Activated CD8-positive, alpha-beta memory T cell treated with anti-CD3 and anti-CD28 coated beads for 48 hours (primary cell): ENCODE results near the gene TNFRSF14.

Source experiments
- DNase-seq, 3 experiments: peaks; one replicate each; pipeline ENCODE4 v3.0.0-alpha.2; 2020; ENCODE audit warnings: low read depth in 2 of 3, low spot score in 2 of 3

TNFRSF14 gene

DNA sequence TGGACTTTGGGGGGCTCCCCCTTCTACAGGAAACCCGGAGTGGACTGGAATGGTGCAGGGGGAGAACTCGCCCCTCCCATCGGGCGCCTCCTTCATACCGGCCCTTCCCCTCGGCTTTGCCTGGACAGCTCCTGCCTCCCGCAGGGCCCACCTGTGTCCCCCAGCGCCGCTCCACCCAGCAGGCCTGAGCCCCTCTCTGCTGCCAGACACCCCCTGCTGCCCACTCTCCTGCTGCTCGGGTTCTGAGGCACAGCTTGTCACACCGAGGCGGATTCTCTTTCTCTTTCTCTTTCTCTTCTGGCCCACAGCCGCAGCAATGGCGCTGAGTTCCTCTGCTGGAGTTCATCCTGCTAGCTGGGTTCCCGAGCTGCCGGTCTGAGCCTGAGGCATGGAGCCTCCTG lies at the start of gene TNFRSF14:
TNFRSF14 (plus strand) TSS at position 95 of the 401 bp plus-strand sequence; CDS start at position 389, 294 bp downstream.
- peak in 2 of 3 experiments; percentile 53 for DNase-seq

DNA sequence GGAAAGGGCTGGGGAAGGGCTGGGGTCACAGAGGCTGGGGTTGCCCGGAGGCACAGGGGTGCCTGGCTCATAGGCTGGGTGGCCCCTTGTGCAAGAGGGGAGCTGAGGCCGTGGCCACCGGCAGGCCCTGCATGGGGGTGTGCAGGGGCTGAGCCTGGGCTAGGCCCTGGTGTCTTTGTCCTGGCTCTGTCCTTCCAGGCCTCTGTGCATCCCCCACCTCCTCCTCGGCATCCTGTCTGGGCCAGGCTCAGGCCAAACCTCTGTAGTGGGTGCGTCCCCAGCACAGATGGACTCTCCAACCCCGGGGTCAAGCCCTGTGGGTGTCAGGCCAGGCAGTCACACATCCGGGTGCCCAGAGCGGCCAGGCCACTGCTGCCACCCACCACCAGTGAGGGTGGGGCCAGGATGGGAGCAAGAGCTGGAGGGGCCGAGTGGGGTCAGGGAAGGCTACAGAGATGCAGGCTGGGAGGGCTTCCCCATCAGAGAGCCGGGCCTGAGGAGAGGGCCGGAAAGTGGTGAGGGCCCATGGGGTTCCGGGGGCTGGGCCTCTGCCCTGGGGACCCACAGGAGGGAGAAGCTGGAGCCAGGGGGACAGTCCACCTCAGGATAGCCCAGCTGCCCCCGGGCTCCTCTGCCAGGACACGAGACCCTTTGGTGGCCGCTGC lies 49.1 kb upstream of the TNFRSF14 start:
- no peak for DNase-seq

DNA sequence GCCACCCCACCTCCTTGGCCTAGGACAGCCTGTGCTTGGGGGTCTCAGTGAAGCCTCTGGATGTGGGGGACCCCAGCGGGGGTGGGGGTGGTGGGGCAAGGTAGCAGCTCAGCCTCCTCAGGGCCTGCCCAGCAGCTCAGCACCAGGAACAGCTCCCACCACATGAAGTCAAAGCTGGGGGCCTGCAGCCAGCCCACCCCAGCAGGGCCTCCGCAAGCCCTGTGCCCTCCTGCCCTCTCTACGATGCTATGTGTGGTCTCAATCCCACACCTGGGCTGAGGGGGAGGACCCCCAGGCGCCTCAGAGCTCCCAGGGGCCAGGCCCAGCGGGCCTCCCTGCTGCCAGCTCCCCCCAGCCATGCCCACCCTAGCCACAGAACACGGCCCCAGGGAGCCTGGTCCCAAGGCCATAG lies 48.4 kb upstream of the TNFRSF14 start:
- DNase-seq, result no peak

DNA sequence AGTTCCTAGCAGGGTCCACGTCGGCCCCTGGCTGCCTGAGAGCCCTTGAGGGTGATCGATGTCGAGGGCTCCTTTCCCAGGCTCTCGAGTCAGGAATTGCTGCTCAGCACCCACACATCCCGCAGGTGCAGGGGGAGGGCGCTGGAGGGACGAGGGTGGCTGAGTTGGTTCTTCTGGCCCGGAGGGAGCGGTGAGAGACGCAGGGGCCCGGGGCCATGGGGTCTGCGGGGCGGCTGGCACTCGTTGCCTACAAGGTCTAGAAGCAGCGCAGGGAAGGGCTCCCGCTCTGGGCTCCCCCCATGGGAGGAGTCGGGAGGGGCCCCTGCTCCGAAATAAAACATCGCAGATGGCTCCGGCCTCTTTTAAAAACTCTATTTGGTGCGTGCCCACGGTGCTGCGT lies 48.0 kb upstream of the TNFRSF14 start:
- DNase-seq, result no peak

DNA sequence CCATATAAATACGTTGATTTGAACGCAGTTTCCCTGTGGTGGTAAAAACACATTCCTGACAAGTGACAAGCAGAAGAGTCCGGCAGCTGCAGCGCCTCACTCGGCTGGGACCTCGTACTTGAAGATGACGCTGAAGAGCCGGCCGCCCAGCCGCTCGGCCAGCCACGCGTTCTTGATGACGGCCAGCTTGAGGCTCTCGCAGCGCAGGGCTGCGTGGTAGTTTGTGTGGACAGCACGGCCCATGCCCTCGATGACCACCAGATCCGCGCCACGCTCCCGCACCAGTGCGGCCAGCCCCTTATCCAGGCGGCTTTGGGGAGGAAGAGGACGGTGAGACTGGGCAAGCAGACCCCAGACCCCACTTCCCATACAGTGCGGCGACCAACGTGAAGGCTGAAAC lies 47.4 kb upstream of the TNFRSF14 start:
- no peak for DNase-seq

DNA sequence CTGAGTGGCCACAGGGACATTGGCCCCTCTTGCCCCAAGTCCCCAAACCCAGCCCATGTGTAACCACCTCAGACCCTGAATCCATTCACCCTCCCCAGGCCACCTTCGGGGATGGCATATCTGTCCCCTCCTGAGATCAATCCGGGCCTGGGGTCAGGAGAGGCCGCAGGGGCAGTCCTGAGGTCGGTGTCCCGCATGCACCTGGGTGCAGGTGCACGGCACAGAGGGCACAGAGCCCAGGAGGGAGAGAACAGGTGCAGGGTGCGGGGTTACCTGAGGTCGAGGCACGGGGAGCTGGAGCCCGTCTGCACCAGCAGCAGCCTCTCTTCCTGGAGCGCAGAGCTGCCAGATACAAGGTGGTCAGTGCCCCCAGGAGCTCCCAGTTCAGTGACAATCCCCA lies 46.6 kb upstream of the TNFRSF14 start:
- no peak for DNase-seq

DNA sequence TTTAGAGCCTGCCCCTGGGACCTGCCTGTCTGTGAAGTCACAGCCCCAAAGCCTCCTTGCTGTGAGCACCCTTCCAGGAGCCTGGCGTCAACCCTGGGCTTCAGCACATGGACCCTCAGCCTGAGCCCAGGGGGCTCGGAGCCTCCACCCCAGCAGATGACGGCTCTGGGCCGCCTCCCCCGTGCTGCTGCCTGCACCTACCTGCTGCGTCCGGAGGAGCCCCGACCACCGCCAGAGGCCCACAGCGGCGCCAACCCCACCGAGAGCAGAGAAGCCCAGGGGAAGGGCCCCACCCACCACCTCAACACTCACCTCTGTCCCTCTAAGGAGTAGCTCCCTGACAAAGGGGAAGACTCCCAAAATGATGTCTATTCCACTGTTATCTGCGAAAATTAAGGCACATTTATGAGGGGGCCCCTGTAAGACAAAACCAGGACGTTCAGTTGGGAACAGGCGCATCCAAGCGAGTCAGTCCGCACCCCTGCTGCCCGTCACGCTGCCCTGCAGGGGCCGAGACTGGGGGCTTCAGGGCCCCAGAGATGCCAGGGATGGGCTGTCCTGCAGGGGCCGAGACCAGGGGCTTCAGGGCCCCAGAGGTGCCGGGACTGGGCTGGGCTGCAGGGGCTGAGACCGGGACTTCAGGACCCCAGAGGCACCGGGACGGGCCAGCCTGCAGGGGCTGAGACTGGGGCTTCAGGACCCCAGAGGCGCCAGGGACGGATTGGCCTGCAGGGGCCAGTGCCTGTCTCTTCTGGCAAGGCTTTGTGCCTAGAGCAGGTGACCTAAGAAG lies 45.6 kb upstream of the TNFRSF14 start:
- DNase-seq, result no peak

DNA sequence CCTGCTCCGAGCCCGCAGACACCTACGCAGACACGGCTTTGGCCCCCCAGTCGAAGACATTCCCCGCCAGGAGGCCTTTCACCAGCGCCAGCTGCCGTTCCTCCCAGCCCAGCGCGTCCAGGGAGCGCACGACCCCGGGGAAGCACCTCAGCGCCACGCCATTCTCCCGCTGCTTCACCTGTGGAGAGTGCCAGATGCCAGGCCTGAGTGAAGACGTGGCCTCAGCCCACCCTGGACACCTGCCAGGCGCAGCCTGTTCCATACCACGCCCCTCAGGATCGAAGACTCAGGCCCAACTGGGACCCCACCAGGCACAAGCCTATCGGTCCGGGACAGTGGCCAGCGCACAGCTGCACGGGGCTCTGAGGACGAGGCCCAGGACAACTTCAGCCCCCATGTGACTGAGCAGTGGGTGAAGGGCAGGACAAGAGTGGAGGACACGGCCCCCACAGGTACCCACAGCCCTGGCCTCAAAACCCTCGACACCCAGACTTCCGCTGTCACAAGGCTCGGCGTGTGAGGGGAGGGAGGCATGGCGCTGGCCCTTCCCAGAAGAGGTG lies 43.2 kb upstream of the TNFRSF14 start:
- DNase-seq, result no peak

DNA sequence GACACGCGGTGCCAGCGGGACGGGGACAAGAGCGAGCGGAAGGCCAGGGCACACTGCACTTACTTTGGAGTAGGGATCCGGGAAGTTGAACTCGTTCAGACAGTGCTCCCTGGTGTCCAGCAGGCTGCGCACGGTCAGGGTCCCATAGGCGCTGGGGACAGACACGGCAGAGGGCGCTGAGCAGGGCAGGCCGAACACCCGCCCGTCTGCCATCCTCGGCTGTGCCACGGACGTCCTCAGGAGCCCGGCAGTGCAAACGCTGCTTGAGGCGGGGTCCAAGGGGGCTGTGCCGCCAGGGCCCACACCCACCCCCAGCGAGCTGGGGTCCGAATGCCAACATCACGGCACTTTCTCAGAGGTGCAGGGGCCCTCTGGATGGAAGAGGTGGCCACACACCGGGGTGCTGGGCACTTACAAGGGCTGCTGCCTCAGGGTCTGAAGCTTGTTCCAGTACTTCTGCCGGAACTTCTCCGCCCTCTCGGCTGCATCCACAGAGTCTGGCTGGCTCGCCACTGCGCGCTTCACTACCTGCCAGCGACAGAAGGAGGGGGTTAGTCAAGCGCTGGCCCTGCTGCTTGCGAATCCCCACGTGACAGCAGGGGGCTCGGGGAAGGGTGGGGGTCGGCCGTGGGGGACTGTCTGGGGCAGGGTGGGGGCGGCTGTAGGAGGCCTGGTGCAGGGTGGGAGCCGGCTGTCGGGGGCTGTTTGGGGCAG lies 42.1 kb upstream of the TNFRSF14 start:
- DNase-seq, result no peak

DNA sequence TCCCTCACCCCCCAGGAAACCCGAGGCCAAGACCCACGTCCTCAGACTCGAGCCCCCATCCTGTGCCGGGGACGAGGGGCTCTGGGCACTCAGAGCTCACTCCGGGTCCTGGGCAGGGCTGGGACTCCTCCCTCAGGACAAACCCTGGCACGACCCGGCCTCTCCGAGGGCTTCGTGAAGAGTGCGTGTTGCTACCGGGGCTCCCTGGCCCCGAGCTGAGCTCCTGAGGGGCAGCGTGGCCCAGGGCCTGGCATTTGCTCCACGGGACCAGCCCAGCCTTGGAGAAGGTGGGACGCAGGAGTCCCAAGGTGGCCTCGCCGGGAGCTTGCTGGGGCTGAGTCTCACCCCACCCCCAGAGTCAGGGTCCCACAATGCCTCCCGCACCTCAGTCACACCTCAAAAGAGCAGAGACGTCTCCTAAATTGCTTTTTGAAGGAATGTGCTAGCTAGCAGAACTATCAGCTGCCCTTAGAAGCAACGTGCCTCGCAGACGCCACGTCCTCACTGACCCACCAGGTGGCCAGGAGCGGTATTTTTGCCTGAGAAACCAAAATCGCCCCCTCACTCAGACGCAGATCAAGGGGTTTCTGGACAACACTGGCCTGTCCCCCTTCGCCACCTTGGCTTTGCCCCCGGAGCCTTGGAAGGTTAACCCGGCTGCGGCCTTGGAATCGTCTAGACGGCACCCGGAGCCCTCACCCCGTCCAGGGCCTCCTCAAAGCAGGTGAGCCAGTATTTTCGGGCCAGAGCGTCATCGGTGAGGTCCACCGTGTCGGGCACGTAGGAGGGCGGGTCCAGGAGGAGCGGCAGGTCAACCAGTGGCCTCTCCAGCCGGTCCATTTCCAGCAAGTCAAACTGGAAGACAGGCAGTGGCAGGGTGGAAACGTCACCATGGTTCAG lies 41.1 kb upstream of the TNFRSF14 start:
- DNase-seq, result no peak

DNA sequence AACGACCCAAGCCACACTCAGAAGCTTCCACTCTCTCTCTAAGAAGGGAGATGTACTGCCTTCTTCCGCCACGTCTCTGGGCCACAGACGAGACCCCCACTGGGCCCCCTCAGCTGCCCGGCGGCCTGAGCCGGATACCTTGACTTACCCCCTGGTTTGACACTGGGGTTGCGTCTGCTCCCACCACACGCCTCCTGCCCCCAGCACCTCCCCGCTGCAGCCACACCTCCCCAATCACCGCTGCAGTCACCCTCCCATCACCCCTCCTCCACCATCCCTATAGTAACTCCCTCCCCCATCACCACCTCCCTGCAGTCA lies 40.4 kb upstream of the TNFRSF14 start:
- DNase-seq, result no peak

DNA sequence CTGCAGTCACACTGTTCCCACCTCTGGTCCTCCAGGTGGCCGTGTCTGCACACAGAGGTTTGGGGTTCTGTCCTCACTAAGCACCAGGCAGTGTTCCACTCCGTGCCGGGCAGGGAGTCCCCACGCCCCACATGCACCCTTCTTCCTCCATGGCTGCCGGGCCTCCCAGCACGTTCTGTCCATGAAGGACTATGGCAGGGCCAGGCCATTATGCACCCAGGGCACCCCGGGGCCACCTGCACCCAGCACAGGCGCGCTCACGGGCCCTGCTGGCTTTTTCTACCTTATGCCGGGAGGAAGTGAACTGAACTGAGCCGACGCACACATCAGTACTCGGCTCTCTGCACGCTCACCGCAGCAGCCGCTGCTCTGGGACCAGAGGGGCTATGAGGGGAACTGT lies 40.0 kb upstream of the TNFRSF14 start:
- DNase-seq, result no peak

DNA sequence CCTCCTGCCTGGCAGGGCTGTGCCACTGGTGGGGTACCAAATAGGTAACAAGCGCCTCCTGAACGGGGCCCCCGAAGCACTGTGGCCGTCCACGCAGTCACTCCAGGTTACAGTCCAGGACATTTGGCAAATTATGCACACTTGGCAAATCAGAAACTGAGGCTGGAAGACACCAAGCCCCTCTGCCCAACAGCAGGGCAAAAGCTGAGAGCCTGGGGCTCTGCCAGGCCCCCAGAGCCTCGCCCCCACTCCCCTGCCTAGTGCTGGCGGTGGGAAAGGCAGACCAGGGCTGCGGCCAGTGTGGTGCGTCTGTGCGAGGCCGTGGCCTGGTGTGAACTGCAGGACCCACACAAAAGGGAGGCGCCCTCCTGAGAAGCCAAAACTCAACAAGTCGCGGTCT lies 39.2 kb upstream of the TNFRSF14 start:
- DNase-seq, result no peak

DNA sequence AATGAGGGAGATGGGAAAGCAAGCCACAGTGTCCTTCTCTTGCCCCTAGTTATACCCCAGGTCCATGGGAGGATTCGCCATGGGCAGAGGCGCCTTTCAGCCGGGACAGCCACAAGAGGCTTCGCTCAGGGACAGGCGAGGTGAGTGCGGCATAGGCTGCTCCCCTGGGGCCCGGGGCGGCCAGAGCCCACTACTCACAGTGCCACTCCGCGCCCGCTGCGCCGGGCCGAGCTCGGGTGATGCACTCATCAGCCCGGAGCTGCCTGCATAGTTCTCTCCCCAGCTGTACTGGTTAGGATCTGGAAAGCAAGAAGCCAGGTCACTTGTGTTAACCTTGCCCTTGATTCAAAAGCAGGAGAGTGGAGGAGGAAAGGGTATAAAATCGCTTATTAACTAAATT lies 38.2 kb upstream of the TNFRSF14 start:
- DNase-seq, result no peak

DNA sequence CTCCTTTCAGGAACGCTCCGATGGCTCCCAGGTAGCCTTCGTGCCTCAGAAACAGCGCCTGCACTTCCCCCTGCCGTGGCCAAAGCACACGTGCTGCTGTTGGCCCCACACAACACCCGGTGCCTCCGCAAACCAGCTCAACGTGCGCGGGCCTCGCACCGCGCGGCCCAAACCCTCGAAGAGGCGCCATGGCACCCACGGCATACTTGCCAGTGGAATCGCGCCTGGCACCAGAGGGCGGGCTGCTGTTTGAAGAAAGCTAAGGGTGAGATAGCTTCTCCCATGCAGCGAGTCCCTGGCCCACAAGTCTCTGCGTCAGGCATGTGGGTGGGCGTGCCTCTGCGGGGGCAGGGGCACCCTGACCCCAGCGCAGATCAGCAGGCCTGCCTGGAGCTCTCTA lies 37.6 kb upstream of the TNFRSF14 start:
- DNase-seq, result no peak

DNA sequence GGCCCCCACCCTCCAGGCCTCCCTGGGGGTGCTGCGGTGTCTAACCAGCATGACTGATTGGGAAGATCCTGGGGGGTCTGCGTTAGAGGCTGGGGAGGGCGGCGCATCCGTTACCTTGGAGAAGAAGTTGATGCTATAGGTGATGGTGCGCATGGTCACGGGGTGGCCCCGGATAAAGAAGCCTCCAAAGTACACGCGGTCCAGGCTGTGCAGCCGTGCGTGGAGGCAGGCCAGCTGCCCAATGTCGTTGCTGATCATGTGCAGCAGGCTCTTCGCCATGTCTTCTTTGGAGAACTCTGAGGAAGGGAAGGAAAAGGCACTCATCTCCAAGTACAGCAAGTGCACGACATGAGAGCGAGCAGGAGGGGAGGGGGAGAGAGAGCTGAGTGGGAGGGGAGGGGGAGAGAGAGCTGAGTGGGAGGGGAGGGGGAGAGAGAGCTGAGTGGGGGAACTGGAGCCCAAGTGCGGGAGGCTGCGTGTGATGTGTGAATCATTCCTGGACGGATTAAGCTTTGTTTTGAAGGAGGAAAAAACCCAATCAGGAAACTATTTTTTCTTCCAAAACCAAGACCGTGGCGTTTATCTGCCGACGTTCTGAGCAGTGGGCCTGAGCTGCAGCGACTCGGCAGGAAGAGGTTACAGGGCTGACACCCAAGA lies 37.0 kb upstream of the TNFRSF14 start:
- DNase-seq, result no peak

DNA sequence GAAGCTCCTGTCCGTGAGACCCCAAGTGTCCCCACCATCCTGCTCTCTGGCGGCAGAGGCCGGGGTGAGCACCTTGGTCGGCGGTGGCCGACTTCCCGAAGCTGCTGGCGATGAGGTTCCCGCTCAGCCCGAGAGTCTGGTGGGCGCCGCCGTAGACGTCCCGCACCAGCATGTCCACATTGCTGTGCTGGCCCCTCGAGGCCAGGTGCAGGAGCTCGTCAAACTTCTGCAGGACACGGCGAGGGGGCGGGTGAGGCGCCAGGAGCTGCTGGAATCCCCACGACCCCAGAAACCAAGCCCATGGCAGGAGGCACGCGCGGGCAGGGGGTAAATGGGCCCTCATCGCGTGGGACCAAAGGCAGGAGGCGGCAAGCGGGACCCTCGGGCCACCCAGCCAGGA lies 36.4 kb upstream of the TNFRSF14 start:
- DNase-seq, result no peak

DNA sequence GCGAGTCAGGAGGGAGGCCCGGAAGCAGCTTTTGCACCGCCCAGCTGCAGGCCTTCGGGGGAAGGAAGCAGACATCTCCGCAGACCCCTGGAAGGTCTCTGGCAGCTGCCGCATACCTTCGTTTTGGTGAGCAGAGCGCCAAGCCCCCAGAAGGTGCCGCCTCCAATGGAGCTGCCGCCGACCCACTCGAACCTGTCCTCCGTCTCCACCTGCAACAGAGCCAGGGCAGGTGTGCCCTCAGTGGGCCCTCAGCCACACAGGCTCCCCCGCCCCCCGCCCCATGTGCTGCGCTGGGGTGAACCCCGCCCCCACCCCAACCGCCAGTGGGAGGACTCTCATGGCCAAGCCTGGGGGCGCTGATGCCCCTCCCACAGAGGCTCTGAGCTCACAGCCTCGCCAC lies 36.0 kb upstream of the TNFRSF14 start:
- DNase-seq, result no peak

DNA sequence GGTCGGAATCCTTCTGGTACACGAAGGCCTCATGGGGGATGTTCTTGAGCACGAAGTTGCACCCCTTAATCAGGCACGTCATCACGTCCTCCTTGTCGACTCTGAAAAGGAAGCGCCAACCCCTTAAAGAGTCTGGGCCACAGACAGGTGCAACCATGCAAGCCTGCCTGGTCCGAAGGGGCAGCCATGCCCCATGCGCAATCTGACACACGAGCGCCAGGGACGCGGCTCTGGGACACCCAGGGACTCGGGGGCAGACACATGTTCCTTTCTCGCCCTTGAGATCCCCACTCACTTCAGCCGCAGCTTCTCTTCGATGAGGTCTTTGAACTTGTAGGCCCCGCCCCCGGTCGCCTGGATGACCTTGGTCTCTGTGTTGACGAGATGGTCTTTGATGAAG lies 35.4 kb upstream of the TNFRSF14 start:
- no peak for DNase-seq

DNA sequence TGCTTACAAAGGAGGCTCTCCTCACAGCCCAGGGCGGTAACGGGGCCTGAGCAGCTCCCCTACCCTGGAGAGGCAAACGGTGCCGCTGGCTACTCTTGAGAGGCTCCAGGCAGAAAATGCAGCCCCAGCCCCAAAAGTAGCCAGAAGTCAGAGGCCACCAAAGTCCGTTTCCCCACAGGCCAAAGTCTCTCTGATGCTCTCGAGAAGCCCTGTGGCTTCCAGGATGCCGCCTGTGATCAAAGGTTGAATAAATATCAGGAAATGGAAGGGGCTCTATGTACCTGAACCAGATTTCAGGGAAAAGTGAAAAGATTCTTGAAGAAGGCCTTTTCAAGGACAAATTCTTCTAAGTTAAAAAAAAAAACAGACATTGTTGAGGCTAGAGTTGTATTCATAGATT lies 33.9 kb upstream of the TNFRSF14 start:
- DNase-seq, result no peak
